CD1c-positive myeloid dendritic cell (primary cell): Measurements from ENCODE around the gene MAP3K6.
"Not testable (repeated sequence)": the region's sequence is repeated elsewhere in the genome, so short reads cannot be mapped to it uniquely, and the experiment has no call there.

Source experiments
- DNase-seq: peaks from one replicate; pipeline ENCODE4 v3.0.0-alpha.2; 2016; ENCODE audit errors: extremely low spot score

The MAP3K6 gene

DNA sequence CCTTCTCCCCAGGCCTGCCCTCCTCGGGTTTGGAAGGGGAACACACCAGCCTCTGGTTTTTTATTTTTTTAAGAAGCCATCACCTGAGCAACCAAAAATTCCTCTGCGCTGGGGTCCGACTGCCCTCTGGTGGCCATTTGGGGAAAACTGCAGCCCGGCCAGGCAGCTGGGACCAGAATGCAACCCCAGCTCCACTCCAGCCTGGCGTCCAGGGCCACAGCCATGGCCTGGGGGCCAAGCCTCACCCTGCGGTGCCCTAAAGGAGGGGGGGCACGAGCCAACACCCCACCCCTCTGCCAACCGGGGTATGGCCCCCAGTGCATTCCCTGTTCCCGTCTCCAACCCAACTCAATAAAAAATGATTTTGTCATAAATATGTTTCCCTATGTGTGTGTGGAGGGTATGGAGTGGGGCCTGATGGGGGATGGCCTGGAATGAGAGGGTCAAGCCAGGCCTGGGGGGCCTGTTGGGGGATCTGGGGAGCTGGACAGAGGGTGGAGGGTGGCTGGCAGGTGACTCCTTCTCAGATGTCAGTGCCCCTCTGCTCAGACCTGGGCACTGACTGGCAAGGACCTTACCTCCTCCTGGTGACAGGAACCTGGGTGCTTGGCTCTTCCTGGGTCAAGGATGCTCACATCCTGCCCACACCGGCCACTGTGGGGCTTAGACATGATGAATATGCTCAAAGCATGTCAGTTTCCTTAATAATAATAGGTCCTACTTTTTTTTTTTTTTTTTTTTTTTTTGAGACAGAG is 28.9 kb upstream of the MAP3K6 start:
- peak; percentile 84 for DNase-seq

DNA sequence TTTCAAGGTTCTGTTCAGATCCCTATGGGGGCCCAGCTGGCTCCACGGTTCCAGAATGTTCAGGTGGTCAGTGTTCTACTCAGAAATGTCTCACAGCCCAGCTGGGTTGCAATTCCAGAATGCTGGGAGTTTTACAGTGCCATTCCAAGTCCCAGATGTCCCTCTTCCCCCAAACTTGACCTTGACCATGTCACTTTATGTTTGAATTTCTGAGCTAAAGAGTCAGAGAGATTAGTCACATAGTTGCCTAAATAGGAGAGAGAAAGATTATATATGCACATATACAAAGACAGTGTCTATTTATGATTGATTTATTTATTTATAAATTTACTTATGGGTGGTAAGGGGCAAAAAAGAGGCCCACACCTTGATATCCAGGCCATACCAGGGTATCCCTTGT is 28.2 kb upstream of the MAP3K6 start:
- DNase-seq: no peak

DNA sequence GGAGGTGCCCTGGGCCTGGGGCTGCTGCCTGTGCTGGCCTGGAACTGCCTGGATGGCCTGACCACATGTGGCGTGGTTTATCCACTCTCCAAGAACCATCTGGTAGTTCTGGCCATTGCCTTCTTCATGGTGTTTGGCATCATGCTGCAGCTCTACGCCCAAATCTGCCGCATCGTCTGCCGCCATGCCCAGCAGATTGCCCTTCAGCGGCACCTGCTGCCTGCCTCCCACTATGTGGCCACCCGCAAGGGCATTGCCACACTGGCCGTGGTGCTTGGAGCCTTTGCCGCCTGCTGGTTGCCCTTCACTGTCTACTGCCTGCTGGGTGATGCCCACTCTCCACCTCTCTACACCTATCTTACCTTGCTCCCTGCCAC is 27.5 kb upstream of the MAP3K6 start:
- no peak for DNase-seq

DNA sequence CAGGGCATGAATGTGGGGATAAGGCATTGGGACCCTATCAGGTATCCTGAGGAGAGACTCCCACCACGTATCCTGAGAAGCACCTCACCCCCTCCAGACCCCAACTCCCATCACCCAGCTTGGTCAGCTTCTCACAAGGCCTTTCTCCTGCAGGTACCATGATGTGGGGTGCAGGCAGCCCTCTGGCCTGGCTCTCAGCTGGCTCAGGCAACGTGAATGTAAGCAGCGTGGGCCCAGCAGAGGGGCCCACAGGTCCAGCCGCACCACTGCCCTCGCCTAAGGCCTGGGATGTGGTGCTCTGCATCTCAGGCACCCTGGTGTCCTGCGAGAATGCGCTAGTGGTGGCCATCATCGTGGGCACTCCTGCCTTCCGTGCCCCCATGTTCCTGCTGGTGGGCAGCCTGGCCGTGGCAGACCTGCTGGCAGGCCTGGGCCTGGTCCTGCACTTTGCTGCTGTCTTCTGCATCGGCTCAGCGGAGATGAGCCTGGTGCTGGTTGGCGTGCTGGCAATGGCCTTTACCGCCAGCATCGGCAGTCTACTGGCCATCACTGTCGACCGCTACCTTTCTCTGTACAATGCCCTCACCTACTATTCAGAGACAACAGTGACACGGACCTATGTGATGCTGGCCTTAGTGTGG is 27.0 kb upstream of the MAP3K6 start:
- no peak for DNase-seq

DNA sequence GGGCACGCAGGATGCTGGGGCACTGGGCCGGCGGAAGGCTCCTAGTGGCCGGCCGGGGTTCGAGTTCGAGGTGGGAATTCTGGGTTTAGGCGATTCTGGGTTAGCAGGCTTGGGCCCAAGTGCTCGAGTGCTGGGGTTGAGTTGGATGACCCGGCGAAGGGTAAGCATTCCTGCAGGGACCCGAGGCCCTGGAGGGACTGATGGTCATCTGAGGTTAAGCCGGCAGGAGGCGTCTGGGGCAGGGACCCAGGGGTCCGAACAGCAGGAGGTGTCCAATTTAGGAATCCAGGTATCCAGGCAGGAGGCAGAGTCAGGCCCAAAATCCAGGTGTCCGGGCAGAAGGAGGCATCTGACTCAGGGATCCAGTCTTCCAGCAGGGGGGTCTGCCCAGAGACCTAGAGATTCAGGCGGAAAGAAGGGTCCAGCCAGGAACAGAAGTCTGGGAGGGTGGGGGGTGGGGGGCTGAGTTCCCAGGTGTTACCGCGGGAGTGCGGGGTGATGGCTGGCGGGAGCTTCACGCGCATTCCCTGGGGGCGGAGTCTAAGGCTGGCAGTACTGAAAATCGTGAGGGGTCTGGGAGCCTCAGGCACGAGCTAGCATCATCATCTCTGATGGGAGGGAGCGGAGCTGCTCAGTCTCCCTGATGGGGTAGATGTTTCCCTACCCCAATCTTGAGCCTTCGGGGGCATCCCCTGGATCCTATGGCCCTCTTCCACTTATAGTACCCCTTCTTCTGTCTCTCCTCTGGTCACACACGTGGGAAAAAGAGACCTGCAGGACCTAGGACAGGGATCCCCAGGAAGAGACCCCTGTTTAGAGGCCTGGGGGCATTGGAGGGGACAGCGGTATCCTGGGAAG is 26.2 kb upstream of the MAP3K6 start:
- DNase-seq: no peak

DNA sequence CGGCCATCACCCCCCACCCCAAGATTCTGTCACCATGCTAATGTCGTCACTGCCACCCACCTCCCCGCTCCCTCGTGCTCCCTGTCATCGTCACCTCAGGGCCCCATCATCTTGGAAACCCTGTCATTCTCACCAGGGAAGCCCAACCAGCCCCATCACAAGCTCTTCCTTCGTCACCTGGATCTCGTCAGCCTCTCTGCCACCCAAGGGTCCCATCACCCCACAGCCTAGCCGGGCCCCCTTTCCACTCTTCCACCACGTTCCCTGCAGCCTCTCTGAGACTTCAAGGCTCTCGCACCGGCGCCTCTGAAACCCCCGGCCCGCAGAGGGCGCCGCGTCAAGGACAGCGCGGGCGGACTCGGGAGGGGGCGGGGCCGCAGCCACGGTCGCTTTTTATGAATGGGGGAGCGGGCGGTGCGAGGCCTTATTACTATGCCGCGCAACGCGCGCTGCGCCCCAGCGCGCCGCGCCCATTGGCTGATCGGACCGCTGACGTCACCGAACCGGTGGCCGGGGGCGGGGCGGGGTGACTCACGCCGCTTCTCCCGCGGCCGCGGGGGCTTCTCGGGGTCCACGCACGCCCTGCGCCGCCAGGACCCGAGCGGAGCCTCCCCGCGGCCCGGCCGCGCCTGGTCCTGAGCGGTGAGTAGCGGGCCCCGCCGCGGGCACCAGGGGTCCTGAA is 25.5 kb upstream of the MAP3K6 start, which contains the start of gene GPR3:
Gene GPR3, plus strand, starts transcription at position 527 of the 682 bp plus-strand sequence. CDS start 1,177 bp downstream, outside the sequence.
- peak; percentile 95 for DNase-seq

DNA sequence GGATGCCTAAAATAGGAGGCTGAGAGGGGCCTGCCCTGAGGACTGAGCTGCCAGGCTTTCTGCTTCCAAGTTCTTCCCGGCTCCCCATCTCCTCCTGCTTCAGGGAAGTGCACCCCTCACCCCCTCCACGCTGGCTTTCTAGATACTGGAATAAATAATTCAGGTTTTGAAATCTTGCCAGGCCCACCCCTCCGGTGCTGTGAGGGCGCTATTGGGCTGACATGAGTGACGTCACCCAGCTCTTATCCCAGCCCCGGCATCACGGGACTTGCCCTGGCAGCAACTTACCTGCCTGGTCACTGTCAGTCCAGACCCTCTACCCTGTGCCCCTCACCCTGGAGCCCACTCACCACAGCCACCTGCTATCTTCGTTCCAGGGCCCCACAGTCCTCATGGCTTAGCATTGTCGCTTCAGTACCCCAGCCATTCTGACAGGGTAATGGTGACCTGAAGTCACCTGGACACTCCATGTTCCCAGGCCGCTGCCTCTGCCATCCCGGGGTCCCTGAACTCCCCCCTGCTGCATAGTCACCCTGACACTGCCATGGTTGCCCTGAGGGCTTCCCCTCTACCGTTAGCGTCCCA is 24.8 kb upstream of the MAP3K6 start:
- DNase-seq: no peak

DNA sequence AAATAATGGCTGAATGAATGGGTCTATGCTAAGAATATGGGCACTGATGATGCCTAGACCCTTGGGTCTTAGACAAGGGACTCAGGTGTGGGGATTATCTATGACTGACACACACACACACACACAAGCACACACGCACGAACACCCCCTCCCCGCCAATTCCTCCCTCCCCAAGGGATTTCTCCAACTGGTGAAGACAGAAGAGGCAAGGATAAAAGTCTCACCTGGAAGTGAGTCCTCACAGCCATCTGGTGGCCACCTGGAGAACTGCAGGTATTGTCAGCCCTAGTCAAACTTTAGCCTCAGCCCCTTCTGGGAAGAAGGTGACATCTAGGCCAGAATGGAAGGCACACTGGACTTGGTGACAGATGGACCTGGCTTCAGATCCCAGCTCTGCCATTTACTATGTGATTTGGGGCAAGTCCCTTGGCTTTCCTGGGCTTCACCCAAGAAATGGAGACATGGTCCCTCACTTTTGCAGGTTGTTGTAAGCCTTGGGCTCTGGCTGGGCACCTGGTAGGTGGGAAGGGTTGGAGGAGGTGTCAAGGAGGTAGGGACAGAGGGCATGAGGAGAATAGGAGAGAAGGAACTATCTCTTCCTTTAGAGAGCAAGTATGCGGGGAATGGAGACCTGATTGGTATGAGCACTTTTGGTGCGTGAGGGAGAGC is 21.7 kb upstream of the MAP3K6 start:
- DNase-seq: peak; percentile 56

DNA sequence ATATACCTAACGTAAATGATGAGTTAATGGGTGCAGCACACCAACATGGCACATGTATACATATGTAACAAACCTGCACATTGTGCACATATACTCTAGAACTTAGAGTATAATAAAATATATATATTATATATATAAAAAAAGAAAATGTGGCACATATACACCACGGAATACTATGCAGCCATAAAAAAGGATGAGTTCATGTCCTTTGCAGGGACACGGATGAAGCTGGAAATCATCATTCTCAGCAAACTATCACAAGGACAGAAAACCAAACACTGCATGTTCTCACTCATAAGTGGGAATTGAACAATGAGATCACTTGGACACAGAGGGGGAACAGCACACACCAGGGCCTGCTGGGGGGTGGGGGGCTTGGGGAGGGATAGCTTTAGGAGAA is 18.0 kb upstream of the MAP3K6 start:
- DNase-seq: not testable (repeated sequence)

DNA sequence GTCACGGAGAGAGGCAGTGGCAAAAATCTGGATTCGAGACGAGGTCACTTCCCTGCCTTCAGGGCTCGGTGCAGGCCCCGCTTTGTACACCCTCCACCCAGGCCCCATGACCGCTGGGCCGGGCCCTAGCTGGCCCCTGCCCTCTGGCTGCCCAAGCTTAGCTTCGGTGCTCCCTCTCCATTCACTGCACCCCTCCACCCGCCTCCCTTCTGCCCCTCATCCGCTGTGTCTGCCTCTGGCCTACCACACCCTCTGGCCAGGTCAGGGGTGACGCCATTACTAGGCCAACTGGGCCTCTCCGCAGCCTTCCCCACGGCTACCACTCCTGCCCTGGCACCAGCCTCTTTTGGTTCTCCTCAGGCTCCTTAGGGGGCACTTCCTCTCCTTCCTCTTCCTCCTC is 16.9 kb upstream of the MAP3K6 start:
- DNase-seq: no peak

DNA sequence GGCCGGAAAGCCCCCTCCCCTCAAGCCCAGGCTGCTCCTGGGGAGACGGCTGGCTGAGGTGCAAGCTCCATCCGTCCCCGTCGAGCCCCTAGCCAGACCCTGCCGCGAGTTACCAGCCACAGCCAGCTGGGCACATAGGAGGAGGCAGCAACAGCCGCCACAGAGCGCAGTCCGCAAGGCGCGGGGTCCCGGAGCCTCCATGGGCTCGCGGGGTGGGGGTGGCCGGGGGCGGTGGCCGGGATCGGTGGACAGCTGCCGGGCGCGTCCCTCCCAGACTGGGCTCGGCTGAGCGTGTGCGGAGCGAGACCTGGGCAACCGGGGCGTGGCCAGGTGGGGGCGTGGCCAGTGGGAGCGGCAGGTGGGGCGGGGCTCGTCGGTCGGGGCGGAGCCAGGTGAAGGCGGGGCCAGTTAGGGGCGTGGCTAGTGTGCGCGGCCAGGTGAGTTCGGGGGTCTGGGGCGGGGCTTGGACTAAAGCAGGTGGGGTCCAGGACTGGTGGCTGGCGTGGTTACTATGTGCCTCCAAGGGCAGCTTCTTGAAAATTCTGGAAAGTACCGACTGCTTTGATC is 16.4 kb upstream of the MAP3K6 start, which contains the start of gene CD164L2:
Gene CD164L2, minus strand, starts transcription at position 295 of the 567 bp plus-strand sequence. Its CDS starts 94 bp downstream, at position 201.
- DNase-seq: no peak

DNA sequence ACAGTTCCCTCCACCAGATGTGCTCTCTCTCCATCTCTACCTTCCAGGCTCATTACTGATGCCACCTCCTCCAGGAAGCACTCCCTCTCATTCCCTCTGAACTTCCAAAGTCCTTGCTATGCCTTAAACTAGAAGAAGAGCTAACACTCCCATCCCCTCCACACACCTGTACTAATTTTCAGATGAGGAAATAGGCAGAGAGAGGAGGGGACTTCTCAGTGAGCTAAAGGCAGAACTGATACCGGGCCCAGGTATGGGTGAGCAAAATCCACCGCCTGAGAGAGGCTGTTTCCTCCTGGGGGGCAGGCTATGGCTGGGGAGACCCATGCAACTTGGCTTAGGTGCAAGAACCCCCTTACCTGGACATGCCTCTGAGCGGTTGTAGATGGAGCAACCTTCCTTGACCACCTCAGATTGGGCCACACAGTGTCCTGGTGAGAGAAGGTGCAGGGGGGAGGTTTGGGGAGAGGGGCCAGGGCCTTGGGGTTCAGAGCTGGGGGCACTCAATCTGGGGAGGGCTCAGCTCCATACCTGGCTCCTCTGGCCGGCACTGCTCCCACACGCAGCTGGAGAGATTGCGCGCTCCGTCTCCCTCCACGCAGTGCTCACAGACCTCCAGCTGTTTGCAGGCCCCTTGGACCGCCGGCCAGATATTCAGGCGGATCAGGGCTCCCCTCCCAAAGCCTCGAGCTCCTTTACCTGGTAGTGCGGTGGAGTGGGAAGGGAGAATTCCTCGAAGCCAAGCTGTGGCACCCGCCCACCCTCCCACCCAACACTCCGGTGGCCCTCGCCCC is 15.4 kb upstream of the MAP3K6 start:
- DNase-seq: no peak

DNA sequence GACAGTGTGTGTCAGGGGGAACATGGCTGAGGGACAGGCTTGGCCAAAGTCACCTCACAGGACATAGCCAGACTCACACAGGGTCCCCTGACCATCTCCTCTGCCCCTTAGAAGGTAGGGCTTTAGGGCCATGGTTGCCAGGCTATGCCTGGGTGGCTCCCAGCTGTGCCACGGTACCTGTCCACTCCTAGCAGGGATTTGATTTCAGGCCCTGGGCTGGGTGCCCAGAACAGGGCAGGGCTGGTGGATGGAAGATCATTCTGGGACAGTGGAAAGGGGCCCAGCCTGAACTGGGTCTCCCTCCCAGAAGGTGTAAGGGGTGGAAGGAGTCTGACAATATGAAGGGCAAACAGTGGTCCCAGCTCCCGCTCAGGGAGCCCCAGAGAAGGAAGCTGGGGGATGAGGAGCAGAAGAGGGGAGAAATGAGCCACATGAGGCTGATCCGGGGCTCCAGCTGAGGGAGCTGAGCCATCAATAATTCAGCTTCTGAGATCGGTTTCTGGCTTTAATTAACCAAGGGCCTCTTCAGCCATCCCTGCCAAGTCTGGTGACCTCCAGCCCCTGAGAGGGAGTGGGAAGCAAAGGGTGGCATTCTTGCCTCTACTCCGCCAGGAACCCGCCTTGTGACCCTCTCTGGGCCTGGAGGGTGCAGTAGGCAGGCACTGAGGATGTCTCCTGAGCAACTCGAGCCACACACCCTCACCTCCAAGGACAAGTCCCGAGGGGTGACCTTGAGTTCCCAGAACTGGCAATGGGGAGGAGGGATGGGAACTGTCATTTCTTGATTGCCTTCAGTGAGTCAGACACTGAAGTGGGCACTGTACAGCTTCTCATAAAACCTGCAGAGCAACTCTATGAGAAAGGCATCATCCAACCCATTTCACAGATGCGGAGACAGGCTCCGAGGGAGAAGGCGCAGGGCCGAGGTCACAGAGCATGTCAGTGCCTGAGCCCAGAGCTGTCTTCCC is 14.3 kb upstream of the MAP3K6 start:
- no peak for DNase-seq

DNA sequence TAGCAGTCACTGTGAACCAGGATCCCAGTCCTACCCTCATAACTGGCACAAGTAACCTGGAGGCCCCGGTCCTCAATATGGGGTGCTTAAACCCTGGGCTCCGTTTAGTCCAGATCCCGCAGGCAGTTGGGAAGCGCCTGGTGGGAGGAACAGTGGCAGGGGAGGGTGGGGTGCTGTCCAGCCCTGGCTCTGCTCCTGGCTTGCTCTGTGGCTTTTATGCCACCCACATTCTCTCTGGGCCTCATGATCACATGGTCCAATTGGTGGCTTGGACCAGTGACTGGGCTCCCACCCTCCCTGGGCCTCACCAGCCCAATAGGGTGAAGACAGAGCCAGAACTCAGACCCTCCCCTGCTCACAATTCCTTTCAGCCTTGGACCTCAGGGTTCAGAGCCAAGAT is 13.5 kb upstream of the MAP3K6 start:
- DNase-seq: no peak

DNA sequence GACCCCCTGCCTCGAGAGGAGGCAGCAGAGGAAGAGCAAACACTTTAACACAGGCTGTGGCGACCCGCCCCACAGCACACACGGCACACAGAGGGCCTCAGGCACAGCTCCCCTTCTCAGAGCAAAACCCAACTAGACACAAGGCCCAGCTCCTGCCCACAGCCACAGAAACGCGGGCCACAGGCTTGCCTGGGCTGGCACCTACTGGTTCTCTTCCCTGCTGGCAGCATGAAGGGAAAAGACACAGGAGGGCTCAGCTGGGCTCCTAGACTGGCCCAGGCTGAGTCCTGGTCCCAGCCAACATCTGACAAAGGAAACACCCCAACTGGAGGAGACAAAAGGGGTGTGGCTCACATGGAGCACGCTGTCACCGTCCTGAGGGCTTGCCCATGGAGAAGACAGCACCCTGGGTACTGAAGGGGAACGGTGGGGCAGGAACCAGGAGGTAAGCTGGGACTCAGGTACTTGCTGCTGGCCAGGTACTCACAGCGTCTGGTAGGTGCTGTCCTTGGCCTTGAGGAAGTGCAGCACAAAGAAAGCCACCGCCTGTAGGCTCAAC is 12.9 kb upstream of the MAP3K6 start:
- DNase-seq: no peak

DNA sequence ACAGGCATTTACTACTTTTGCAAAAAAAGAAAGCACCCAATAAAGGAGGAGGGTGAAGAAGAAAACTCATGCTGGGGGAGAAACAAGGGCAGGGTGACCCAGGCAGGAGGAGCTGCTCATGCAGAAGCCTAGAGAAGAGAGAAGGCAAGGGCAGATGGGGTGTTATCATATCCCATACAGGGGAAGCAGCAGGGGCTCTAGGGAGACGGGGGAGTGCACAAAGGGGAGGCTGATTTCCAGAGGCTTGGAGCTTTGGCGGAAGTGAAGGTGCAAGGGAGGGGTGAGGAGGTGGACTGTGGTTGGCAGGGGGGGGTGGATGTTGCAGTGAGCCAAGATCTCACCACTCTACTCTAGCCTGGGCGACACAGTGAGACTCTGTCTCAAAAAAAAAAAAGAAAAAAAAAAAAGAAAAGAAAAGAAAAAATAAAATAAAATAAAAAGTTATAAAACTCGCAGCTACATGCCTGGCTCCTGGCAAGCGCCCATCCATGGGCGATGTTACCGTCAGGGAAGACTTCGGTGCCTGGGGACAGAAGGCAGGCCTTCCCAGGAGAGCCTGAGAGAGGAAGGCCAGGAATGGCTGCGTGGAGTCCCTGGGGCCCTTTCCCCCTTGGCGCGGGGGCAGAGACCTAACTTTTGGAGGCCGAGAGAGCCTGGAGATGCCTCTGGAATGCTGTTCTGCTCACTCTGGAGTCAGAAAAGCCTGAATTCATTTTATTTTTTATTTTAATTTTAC is 11.2 kb upstream of the MAP3K6 start:
- no peak for DNase-seq

DNA sequence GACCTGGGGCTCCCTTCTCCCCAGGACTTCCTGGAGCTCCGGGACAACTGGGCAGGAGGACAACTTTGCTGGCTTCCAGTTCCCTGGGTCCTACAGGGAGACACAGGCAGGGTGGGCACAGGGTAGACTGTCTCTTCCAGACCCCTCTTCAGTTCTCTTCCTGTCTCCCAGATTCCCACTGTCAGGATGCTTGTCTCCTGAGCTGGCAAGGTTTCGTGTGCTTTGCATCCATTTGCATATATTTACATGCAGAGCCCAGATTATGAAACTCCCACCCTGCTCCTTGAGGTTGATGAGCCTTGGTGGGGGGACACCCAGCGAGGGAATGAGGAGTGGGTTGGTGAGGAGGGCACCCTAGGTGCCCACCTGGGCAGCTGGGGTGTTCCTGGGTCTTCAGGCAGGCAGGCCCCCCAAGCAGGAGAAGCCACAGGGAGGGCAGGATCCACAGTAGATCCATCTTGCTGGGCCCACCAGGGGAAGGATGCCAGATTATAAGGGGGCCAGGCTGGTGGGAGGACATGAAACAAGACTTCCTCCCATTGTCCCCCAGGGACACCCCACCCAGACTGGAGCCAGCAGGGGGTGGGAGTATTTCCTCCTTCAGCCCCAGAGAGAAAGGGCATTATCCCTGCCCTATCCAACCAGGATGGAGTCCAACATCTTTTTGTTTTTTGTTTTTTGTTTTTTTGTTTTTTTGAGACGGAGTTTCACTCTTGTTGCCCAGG is 7.8 kb upstream of the MAP3K6 start, which contains the start of gene FCN3:
Gene FCN3, minus strand, starts transcription at position 463 of the 725 bp plus-strand sequence. Its CDS starts 6 bp downstream, at position 457.
- DNase-seq: no peak
